ENCODE data around the gene WAPL. TPM values are rescaled to one million over a fixed set of nuclear protein-coding genes. Genes with fewer than 3 reads are reported as not detected.

The WAPL gene
- total RNA-seq, 2 donors from 2014 or later = 29.6 to 46.8 TPM

DNA sequence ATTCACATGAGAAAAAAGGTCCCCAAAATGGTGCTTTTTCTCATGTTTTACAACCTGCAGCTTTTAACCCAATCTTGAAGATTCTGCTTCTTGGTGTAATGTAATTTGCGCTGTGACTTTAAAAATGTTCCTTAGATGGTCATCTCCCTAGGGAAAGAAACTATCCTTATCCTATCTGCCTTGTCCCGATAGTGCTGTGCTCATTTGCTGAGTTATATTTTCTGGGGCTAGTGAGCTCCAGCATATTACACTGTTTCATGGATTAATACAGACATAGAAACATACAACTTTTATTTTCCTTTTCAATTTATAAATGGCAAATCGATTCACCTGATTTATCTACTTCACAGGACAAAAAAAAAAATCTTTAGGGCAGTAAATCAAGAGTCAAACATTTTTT, 2.8 kb downstream of the WAPL start:
- no peak for DNase-seq (ENCODE audit: low spot score)
- 62% methylated on average over 3 of the region's 3 CpGs for WGBS
- Histone ChIP-seq H3K27ac (no peak overlapping the region), H3K4me1 (replicated peaks) (no peaks in the 10 kb centered on the region), H3K27me3 (replicated peaks; ENCODE audit: insufficient read depth) (no peaks in the 10 kb centered on the region), H3K9me3 (no peaks in the 10 kb centered on the region), H3K4me3 (no peak overlapping the region), H3K36me3 (no peaks in the 10 kb centered on the region)
- intact Hi-C loops (cut with DNase I) = no loop called here
- TF ChIP-seq POLR2A (IDR thresholded peaks at IDR 0.05) (no peak), POLR2AphosphoS5 (IDR thresholded peaks at IDR 0.05) (no peak)
- TF ChIP-seq, protein P1, sequence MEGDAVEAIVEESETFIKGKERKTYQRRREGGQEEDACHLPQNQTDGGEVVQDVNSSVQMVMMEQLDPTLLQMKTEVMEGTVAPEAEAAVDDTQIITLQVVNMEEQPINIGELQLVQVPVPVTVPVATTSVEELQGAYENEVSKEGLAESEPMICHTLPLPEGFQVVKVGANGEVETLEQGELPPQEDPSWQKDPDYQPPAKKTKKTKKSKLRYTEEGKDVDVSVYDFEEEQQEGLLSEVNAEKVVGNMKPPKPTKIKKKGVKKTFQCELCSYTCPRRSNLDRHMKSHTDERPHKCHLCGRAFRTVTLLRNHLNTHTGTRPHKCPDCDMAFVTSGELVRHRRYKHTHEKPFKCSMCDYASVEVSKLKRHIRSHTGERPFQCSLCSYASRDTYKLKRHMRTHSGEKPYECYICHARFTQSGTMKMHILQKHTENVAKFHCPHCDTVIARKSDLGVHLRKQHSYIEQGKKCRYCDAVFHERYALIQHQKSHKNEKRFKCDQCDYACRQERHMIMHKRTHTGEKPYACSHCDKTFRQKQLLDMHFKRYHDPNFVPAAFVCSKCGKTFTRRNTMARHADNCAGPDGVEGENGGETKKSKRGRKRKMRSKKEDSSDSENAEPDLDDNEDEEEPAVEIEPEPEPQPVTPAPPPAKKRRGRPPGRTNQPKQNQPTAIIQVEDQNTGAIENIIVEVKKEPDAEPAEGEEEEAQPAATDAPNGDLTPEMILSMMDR (IDR thresholded peaks at IDR 0.05) = no peak

DNA sequence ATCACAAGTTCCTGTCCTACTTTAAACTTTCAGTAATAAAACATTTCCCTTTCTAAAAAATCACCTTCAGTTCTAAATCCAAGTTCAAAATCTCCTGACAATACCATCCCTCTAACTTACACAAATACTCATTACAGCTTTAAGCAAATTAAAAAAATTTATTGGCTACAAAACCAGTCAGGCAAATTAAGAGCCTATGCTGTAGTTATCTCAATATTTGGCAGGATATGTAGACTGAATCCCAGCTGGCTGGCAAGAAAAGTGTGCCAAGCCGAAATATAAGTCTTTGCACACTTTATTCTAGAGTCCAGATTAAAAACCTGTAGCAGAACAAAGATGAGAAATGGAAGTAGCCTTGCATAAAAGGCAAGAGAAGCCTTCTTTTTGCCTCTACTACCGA, 9.5 kb downstream of the WAPL start:
- peaks cover 5% of the 10 kb centered on the region for H3K4me1 ChIP-seq (replicated peaks)
- no peaks in the 10 kb centered on the region for H3K36me3 ChIP-seq
- no peak for DNase-seq (ENCODE audit: low spot score)
- no peak overlapping the region for H3K27ac ChIP-seq
- intact Hi-C loops (cut with DNase I) = no loop called here
- H3K4me3 ChIP-seq = no peak overlapping the region
- H3K9me3 ChIP-seq = no peaks in the 10 kb centered on the region
- peak; percentile 22 for TF ChIP-seq POLR2AphosphoS5 (IDR thresholded peaks at IDR 0.05)
- TF ChIP-seq POLR2A (IDR thresholded peaks at IDR 0.05) = no peak
- H3K27me3 ChIP-seq (replicated peaks; ENCODE audit: insufficient read depth) = no peaks in the 10 kb centered on the region
- 25% methylated on average over 2 of the region's 2 CpGs for WGBS

DNA sequence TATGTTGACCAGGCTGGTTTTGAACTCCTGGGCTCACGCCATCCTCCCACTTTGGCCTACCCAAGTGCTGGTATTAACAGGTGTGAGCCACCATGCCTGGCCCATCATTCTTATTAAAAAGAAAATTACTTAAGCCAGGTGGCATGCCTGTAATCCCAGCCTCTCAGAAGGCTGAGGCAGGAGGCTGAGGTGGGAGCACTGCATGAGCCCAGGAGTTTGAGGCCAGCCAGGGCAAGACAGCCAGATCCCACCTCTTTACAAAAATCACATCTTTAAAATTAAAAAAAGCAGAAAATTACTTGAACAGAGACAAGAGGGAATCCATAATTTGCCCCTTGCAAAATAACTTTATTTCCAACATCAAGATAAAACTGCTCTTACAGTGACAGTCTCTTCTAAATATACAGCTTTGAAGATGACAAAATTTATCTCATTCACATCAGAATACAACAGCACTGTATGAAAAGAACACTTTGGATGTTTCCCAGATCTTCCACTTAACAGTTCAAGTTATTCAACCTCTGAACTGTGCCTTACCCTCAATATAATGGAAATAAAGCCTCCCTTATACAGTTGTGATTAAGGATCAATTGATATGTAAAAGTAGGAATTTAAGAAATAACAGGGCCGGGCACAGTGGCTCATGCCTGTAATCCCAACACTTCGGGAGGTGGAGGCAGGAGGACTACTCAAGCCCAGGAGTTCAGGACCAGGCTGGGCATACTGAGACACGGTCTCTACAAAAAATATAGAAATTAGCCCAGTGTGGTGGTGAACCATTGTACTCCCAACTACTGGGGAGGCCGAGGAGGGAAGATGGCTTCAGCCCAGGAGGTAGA, 10.3 kb downstream of the WAPL start:
- Histone ChIP-seq H3K36me3 (no peaks in the 10 kb centered on the region), H3K27me3 (replicated peaks; ENCODE audit: insufficient read depth) (no peaks in the 10 kb centered on the region), H3K27ac (no peak overlapping the region), H3K9me3 (no peaks in the 10 kb centered on the region), H3K4me3 (no peak overlapping the region), H3K4me1 (replicated peaks) (peaks cover 5% of the 10 kb centered on the region)
- DNase-seq (ENCODE audit: low spot score) = no peak
- TF ChIP-seq POLR2AphosphoS5 (IDR thresholded peaks at IDR 0.05) (no peak), POLR2A (IDR thresholded peaks at IDR 0.05) (no peak)
- TF ChIP-seq, protein P1 (IDR thresholded peaks at IDR 0.05) = no peak
- intact Hi-C loops (cut with DNase I) = no loop called here
- 89% methylated on average over 5 of the region's 5 CpGs for whole genome bisulfite sequencing

DNA sequence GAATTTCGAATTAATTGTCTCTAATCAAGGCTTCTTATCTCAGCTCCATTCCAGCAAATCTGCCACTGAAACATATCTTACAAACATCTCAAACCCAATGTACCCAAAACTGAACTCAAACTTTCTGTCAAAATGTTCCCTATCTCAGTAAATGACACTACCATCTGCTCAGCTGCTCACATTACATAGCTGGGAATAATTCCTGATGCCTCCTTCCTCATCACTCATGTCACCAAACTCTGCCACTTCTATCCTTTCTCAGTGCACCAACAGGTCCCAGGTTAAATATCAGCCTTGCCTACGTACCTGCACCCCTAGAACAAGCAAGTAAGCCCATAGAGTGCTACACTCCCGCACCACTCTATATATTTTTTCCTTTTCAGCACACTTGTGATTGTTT, 12.4 kb downstream of the WAPL start:
- Histone ChIP-seq H3K36me3 (no peaks in the 10 kb centered on the region), H3K27ac (no peak overlapping the region), H3K4me3 (no peak overlapping the region), H3K9me3 (no peaks in the 10 kb centered on the region), H3K27me3 (replicated peaks; ENCODE audit: insufficient read depth) (no peaks in the 10 kb centered on the region), H3K4me1 (replicated peaks) (peaks cover 5% of the 10 kb centered on the region)
- DNase-seq (ENCODE audit: low spot score) = no peak
- WGBS = 86% methylated on average over 3 of the region's 3 CpGs
- TF ChIP-seq, protein P1 (IDR thresholded peaks at IDR 0.05) = no peak
- TF ChIP-seq POLR2AphosphoS5 (IDR thresholded peaks at IDR 0.05) (no peak), POLR2A (IDR thresholded peaks at IDR 0.05) (no peak)
- intact Hi-C loops (cut with DNase I) = no loop called here

DNA sequence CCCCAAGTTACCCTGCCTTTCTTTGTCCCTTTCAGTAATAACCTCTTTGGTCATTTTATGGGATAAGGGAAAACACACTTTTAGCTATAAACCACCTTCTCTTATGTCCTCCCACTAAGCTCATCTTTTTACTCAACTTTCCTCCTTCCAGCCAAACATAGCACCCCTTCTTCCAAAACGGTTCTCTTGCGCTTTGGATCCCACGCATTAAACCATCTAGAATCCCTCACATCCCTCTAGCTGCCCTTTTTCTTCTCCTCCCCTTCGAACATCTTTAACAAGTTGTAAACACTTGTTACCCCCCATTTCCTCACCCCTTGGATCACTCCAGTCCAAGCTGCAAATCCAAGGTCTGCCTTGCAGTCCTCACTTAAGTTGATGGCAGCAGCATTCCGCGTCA, 13.4 kb downstream of the WAPL start:
- intact Hi-C loops (cut with DNase I) = no loop called here
- Histone ChIP-seq H3K27ac (no peak overlapping the region), H3K36me3 (no peaks in the 10 kb centered on the region), H3K27me3 (replicated peaks; ENCODE audit: insufficient read depth) (no peaks in the 10 kb centered on the region), H3K4me1 (replicated peaks) (peaks cover 5% of the 10 kb centered on the region), H3K4me3 (no peak overlapping the region), H3K9me3 (no peaks in the 10 kb centered on the region)
- WGBS = 90% methylated on average over 6 of the region's 6 CpGs
- no peak for TF ChIP-seq POLR2AphosphoS5 (IDR thresholded peaks at IDR 0.05)
- TF ChIP-seq, protein P1 (IDR thresholded peaks at IDR 0.05) = no peak
- DNase-seq (ENCODE audit: low spot score) = no peak

All from prostate gland (tissue), 2 donors.